GM19452 (cell line): Measurements from ENCODE around the gene PDE4C.

Source experiments
- ATAC-seq: cut with Tn5 transposase; IDR thresholded peaks from one replicate; pipeline ENCODE4 v1.9.1; 2021; ENCODE audit not compliant: unreplicated experiment

PDE4C gene

GRCh38 chr19:18202778-18203407 lies 23.3 kb downstream of the PDE4C start:
- no peak for ATAC-seq

GRCh38 chr19:18202397-18202777 lies 23.9 kb downstream of the PDE4C start:
- no peak for ATAC-seq

- ATAC-seq = no peak
These were observed 27.9 kb downstream of the PDE4C start for GRCh38 chr19:18198374-18198773.

GRCh38 chr19:18197941-18198340 lies 28.3 kb downstream of the PDE4C start:
- no peak for ATAC-seq

- ATAC-seq = no peak
These were observed 28.9 kb downstream of the PDE4C start for GRCh38 chr19:18197306-18197705.

GRCh38 chr19:18196511-18196845 lies 29.8 kb downstream of the PDE4C start:
- no peak for ATAC-seq

GRCh38 chr19:18194554-18195238 lies 31.5 kb downstream of the PDE4C start:
- no peak for ATAC-seq

- ATAC-seq = no peak
These were observed 32.1 kb downstream of the PDE4C start for GRCh38 chr19:18194181-18194530.

GRCh38 chr19:18193388-18194180 lies 32.7 kb downstream of the PDE4C start:
- peak; percentile 7 for ATAC-seq

GRCh38 chr19:18192673-18193387 lies 33.4 kb downstream of the PDE4C start, which contains the start of gene MPV17L2:
TSS of gene MPV17L2 (plus strand) at chr19:18193218. CDS start at chr19:18193282, 64 bp downstream.
- ATAC-seq = peak; percentile 81

GRCh38 chr19:18191640-18192062 lies 34.6 kb downstream of the PDE4C start:
- ATAC-seq = no peak

GRCh38 chr19:18190278-18190677 lies 36.0 kb downstream of the PDE4C start:
- no peak for ATAC-seq

GRCh38 chr19:18185538-18185937 lies 40.7 kb downstream of the PDE4C start:
- ATAC-seq = no peak

- ATAC-seq = no peak
These were observed 42.7 kb downstream of the PDE4C start for GRCh38 chr19:18183529-18183928.

GRCh38 chr19:18179957-18180356 lies 46.3 kb downstream of the PDE4C start:
- no peak for ATAC-seq

GRCh38 chr19:18176367-18177310 lies 49.6 kb downstream of the PDE4C start:
- ATAC-seq = no peak

- no peak for ATAC-seq
These were observed 51.3 kb downstream of the PDE4C start for GRCh38 chr19:18174983-18175382.
